Retinal pigment epithelial cell (primary cell): ENCODE results near the gene PHF14.

Experiments
- DNase-seq: peaks from one replicate; pipeline ENCODE4 v3.0.0-alpha.2; 2010; ENCODE audit warnings: low read depth
- H3K4me3 ChIP-seq: 2 replicates; pipeline ENCODE4 v1.5.1; 2011; ENCODE audit warnings: mild to moderate bottlenecking, low read length, control low read depth, moderate library complexity
- TF ChIP-seq, protein P1 (sequence below): conservative IDR thresholded peaks from 2 replicates; pipeline ENCODE4 v1.5.1; 2011; ENCODE audit warnings: low read depth, low read length, control low read depth, inconsistent platforms

Gene PHF14

DNA sequence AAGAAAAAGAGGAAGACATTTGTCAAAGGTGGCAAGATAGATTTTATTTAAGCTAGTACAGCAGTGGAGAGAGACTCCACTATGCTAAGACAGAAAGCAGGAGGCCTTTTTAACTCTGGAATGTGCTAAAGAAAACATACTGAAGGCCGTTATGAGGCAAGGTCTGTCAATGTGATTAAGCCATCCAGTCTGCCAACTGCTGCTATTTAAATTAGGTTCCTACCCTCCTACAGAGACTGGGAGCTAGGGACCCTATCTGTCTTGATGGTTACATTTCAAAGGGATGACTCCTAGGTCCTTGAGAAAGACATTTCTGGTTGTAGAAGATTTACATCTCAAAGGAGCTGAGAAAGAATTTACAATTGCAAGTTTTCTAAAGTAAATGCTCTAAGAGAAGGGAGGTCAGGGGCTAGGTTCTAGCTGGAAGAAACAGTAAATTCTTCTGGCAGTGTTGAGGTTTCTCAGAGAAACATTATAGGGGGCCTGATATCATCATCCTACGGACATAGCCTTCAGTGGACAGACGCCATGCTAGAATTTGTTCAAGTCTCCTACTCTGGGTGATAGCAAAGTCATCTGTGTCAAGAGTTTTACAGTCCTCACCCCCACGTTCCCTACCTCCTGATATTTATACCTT, 211.6 kb downstream of the PHF14 start:
- DNase-seq = no peak
- no peak overlapping the region for H3K4me3 ChIP-seq
- TF ChIP-seq, protein P1, sequence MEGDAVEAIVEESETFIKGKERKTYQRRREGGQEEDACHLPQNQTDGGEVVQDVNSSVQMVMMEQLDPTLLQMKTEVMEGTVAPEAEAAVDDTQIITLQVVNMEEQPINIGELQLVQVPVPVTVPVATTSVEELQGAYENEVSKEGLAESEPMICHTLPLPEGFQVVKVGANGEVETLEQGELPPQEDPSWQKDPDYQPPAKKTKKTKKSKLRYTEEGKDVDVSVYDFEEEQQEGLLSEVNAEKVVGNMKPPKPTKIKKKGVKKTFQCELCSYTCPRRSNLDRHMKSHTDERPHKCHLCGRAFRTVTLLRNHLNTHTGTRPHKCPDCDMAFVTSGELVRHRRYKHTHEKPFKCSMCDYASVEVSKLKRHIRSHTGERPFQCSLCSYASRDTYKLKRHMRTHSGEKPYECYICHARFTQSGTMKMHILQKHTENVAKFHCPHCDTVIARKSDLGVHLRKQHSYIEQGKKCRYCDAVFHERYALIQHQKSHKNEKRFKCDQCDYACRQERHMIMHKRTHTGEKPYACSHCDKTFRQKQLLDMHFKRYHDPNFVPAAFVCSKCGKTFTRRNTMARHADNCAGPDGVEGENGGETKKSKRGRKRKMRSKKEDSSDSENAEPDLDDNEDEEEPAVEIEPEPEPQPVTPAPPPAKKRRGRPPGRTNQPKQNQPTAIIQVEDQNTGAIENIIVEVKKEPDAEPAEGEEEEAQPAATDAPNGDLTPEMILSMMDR = no peak

DNA sequence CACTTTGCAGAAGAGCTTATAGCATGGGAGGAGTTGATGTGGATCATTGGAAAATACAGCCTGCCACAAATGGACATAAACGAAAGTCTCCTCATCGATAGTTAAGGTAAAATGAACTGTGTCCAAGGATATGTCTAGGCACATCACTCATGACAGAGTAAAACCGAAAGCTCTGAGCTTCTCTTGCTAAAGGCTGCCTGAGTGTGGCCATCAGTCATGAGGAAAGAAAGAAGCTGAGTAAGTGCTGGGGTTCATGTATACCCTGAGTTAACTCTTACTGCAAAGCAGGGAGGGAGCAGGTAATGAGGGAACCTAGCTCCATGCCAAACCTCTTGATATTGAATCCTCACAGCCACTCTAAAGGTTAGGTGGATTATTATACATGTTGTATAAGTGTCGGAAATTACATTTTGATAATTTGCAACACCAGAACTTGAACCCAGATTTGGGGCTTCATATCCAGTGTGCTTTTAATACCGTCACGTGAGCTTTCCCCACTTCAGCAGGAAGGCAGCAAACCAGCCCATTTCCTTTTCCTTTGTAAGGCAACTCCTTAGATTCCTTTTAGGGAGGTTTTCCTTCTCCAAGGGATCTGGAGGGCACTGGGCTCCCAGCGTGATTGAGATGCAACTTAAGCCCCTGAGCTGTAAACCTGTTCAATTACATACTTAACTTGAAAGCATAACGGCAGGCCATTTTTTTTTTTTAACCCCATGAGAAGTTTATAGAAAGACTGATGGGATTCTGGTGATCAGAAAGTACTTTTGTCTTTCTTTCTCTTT, 215.0 kb downstream of the PHF14 start:
- DNase-seq = no peak
- H3K4me3 ChIP-seq = no peak overlapping the region
- TF ChIP-seq, protein P1 = no peak

DNA sequence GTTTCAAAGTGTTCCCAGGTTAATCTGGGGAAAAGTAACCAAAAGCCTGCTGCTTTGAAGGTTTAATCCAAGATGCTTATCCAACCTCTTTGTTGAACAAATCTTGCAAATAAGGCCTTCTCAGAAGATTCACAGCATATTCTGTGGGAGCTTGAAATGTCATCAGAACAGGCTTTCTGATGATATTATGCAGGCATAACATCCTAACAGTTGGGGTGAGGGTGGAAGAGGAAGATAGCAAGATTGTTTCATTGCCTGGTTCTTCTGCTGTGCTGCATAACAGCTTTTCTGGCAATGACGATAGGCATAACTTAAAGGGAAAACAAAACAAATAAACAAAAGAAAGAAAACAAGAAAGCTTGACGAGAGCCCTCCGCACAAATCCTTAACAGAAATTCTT, 217.4 kb downstream of the PHF14 start:
- TF ChIP-seq, protein P1 = no peak

DNA sequence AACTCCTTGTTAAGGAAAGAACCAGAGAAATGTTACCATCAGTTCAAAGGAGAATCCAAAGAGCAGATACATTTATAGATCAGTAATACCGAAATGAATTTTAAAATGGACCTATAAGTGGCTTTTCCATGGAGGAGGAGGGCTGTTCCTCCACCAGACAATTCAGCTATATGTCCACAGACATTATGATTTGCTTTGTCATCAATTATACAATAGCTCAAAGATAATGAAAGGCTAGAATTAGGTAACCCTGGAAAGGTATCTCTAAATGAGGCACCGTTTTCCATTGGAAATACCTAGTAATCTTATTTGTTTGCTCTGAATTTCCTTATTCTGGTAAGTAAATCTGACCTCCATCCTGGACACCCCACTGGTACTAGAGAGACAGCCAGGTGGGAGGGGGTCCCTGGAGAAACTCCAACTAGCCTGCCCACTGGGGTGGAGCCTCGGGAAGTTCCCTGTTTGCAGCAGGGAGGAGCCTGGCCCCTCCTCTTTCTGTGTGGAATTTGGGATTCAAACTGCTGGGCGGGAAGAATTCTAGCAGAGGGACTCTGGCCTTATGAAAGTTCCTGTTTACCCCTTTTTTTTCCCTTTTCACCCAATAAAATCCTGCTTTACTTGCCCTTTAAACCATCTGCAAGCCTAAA, 218.0 kb downstream of the PHF14 start:
- TF ChIP-seq, protein P1 = no peak
- H3K4me3 ChIP-seq = no peak overlapping the region
- DNase-seq = no peak

More for the DNA sequence above, 217.4 kb downstream of the PHF14 start:
- no peak for DNase-seq
- no peak overlapping the region for H3K4me3 ChIP-seq

DNA sequence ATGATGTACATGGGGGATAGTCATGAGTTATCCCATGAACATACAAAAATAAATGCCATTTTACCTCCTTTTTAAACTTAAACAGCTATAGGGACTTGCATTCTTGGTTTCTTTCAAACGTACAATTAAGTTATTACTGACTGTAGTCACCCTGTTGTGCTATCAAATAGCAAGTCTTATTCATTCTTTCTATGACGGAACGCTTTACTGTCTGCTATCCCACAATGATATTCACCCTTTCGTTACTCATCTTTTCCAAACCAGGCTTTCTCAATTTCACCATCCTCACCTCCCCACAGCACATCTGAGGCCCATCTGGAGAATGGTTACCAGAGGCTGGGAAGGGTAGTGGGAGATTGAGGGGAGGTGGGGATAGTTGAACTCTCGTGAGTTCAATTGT, 218.8 kb downstream of the PHF14 start:
- TF ChIP-seq, protein P1 = no peak
- DNase-seq = no peak
- H3K4me3 ChIP-seq = no peak overlapping the region

DNA sequence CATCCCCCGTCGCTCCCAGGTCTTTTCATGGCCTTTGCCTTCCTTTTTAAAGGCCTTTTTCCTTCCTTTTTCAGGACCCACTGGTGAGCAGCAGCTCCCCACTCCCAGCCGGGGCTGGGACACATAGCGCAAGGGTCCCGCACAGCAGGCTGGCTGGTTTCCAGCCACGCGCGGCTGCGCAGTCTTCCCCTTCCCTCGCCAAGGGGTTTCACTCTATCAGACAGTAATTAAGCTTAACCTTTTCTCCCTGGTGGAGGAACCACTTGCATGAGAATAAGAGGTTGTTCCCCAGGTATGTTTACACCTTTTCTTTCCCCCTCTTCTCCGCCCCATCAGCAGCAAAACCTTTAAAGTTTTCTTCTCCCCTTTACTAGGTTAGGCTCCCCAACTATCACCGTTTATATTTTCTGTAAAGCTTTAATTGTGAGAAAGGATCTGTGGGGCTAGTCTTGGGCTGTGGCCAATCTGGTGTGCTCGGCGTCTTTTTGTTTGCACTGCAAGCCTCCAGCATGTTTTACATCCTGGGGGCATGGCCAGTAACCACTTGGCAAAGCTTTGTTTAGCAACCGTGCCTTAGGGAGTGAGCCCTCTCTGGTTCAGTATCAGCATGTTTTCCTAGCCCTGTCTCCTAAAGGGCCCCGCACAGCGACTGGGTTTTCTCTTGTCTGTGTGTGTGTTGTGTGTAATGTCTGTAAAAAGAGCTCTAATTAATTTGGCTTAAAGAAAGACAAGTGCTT, 219.6 kb downstream of the PHF14 start:
- H3K4me3 ChIP-seq = peak overlapping the region; percentile 34
- DNase-seq = no peak

More for the DNA sequence above, 219.6 kb downstream of the PHF14 start:
- TF ChIP-seq, protein P1 = no peak
